HepG2 (cell line): ENCODE results near the gene PEPD. TPM values are rescaled to one million over a fixed set of nuclear protein-coding genes. Genes with fewer than 3 reads are reported as not detected.

Experiments
- HIVEP1 ChIP-seq: sonication (generic); formaldehyde crosslinking; IDR thresholded peaks from 2 replicates; pipeline ENCODE4 v1.4.0; 2020; ENCODE audit warnings: mild to moderate bottlenecking, missing genetic modification reagents
- MATR3 ChIP-seq: sonication (generic); formaldehyde crosslinking; IDR thresholded peaks from 2 replicates; pipeline ENCODE4 v1.4.0; 2020; ENCODE audit warnings: missing genetic modification reagents
- MXD1 ChIP-seq: sonication (generic); formaldehyde crosslinking; IDR thresholded peaks from 2 replicates; pipeline ENCODE4 v1.4.0; 2020; ENCODE audit warnings: mild to moderate bottlenecking, missing genetic modification reagents
- SRSF9 ChIP-seq: fragments of 200-400 bp; formaldehyde crosslinking; IDR thresholded peaks from 2 replicates; pipeline ENCODE4 v1.6.1; 2018; ENCODE audit warnings: borderline replicate concordance, mild to moderate bottlenecking, low read depth, low read length; ENCODE audit not compliant: insufficient read depth, poor library complexity, severe bottlenecking
- ZFP41 ChIP-seq: sonication (generic); formaldehyde crosslinking; IDR thresholded peaks from 2 replicates; pipeline ENCODE4 v1.4.0; 2020; ENCODE audit warnings: mild to moderate bottlenecking, missing genetic modification reagents, borderline replicate concordance
- ZNF142 ChIP-seq: sonication (generic); formaldehyde crosslinking; IDR thresholded peaks from 2 replicates; pipeline ENCODE4 v1.4.0; 2020; ENCODE audit warnings: missing genetic modification reagents
- ZNF24 ChIP-seq: fragments of 450-650 bp; IDR thresholded peaks from 2 replicates; pipeline ENCODE4 v1.6.1; 2017; ENCODE audit warnings: antibody characterized with exemption, mild to moderate bottlenecking
- ZNF354B ChIP-seq: sonication (generic); formaldehyde crosslinking; IDR thresholded peaks from 2 replicates; pipeline ENCODE4 v1.8.0; 2022; ENCODE audit warnings: mild to moderate bottlenecking, missing genetic modification reagents
- ZNF547 ChIP-seq: sonication (generic); formaldehyde crosslinking; IDR thresholded peaks from 2 replicates; pipeline ENCODE4 v1.5.1; 2020; ENCODE audit warnings: mild to moderate bottlenecking, missing genetic modification reagents
- ZNF619 ChIP-seq: sonication (generic); formaldehyde crosslinking; IDR thresholded peaks from 2 replicates; pipeline ENCODE4 v1.4.0; 2020; ENCODE audit warnings: mild to moderate bottlenecking, missing genetic modification reagents
- polyA plus RNA-seq, 8 experiments: library from polyadenylated mRNA; depleted of rRNA in 3 of 8; stranded (reverse) in 7 of 8; unstranded in 1 of 8; fragments of >200 nt; fragmentation: Illumina TruSeq in 4 of 8; extraction: Trizol in 4 of 8; gene quantifications; 2 replicates each; pipeline versions ENCODE4 v1.2.1 to v1.2.3, GENCODE V29; 2011 to 2016; ENCODE audit warnings: low read depth in 4 of 8, missing spikeins in 1 of 8, mixed read lengths in 1 of 8; ENCODE audit not compliant: insufficient read depth in 1 of 8
- total RNA-seq, 5 experiments: library from RNA; depleted of rRNA; stranded (reverse); fragments of >200 nt; fragmentation: Illumina TruSeq; extraction: Trizol; gene quantifications; 2 replicates each; pipeline ENCODE4 v1.2.3, GENCODE V29; 2016; ENCODE audit warnings: low read depth in 1 of 5
- TF ChIP-seq, protein P1 (sequence below): sonication (generic); formaldehyde crosslinking; IDR thresholded peaks from 2 replicates; pipeline ENCODE4 v1.4.0; 2020; ENCODE audit warnings: mild to moderate bottlenecking, missing genetic modification reagents
- TF ChIP-seq, protein P2 (sequence below): sonication (generic); formaldehyde crosslinking; conservative IDR thresholded peaks from 2 replicates; pipeline ENCODE4 v1.8.0; 2022; ENCODE audit warnings: missing genetic modification reagents
- TF ChIP-seq, protein P3 (sequence below): sonication (generic); formaldehyde crosslinking; IDR thresholded peaks from 2 replicates; pipeline ENCODE4 v1.5.0; 2020; ENCODE audit warnings: mild to moderate bottlenecking, missing genetic modification reagents

PEPD gene
- total and polyA plus RNA-seq, 2 of the 13 experiments (the other 11 are each of a cell fraction or from before 2014, with no cell fraction given), result 60.7 to 75.1 TPM

GRCh38 chr19:33403221-33403972 lies 118.2 kb downstream of the PEPD start (continued):
- TF ChIP-seq SRSF9 (no peak), MATR3 (no peak), ZNF24 (no peak), HIVEP1 (peak; percentile 99), MXD1 (peak; percentile 98), ZNF142 (CRISPR knock-in tag) (peak; percentile 76; the same call in 1 of the 2 replicates), ZFP41 (peak; percentile 97), ZNF354B (CRISPR knock-in tag) (peak; percentile 96), ZNF547 (peak; percentile 98), ZNF619 (CRISPR knock-in tag) (peak; percentile 88; the same call in 1 of the 2 replicates)
- TF ChIP-seq, protein P1, sequence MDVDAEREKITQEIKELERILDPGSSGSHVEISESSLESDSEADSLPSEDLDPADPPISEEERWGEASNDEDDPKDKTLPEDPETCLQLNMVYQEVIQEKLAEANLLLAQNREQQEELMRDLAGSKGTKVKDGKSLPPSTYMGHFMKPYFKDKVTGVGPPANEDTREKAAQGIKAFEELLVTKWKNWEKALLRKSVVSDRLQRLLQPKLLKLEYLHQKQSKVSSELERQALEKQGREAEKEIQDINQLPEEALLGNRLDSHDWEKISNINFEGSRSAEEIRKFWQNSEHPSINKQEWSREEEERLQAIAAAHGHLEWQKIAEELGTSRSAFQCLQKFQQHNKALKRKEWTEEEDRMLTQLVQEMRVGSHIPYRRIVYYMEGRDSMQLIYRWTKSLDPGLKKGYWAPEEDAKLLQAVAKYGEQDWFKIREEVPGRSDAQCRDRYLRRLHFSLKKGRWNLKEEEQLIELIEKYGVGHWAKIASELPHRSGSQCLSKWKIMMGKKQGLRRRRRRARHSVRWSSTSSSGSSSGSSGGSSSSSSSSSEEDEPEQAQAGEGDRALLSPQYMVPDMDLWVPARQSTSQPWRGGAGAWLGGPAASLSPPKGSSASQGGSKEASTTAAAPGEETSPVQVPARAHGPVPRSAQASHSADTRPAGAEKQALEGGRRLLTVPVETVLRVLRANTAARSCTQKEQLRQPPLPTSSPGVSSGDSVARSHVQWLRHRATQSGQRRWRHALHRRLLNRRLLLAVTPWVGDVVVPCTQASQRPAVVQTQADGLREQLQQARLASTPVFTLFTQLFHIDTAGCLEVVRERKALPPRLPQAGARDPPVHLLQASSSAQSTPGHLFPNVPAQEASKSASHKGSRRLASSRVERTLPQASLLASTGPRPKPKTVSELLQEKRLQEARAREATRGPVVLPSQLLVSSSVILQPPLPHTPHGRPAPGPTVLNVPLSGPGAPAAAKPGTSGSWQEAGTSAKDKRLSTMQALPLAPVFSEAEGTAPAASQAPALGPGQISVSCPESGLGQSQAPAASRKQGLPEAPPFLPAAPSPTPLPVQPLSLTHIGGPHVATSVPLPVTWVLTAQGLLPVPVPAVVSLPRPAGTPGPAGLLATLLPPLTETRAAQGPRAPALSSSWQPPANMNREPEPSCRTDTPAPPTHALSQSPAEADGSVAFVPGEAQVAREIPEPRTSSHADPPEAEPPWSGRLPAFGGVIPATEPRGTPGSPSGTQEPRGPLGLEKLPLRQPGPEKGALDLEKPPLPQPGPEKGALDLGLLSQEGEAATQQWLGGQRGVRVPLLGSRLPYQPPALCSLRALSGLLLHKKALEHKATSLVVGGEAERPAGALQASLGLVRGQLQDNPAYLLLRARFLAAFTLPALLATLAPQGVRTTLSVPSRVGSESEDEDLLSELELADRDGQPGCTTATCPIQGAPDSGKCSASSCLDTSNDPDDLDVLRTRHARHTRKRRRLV (CRISPR knock-in tag), result peak; percentile 97
- TF ChIP-seq, protein P2, sequence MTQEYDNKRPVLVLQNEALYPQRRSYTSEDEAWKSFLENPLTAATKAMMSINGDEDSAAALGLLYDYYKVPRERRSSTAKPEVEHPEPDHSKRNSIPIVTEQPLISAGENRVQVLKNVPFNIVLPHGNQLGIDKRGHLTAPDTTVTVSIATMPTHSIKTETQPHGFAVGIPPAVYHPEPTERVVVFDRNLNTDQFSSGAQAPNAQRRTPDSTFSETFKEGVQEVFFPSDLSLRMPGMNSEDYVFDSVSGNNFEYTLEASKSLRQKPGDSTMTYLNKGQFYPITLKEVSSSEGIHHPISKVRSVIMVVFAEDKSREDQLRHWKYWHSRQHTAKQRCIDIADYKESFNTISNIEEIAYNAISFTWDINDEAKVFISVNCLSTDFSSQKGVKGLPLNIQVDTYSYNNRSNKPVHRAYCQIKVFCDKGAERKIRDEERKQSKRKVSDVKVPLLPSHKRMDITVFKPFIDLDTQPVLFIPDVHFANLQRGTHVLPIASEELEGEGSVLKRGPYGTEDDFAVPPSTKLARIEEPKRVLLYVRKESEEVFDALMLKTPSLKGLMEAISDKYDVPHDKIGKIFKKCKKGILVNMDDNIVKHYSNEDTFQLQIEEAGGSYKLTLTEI (CRISPR knock-in tag), result no peak
- TF ChIP-seq, protein P3, sequence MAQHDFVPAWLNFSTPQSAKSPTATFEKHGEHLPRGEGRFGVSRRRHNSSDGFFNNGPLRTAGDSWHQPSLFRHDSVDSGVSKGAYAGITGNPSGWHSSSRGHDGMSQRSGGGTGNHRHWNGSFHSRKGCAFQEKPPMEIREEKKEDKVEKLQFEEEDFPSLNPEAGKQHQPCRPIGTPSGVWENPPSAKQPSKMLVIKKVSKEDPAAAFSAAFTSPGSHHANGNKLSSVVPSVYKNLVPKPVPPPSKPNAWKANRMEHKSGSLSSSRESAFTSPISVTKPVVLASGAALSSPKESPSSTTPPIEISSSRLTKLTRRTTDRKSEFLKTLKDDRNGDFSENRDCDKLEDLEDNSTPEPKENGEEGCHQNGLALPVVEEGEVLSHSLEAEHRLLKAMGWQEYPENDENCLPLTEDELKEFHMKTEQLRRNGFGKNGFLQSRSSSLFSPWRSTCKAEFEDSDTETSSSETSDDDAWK (CRISPR knock-in tag), result no peak
